HG03097 (cell line): Measurements from ENCODE around the gene PABPN1.
"Not testable (repeated sequence)": the region's sequence is repeated elsewhere in the genome, so short reads cannot be mapped to it uniquely, and the experiment has no call there.

Experiments used
- ATAC-seq: cut with Tn5 transposase; IDR thresholded peaks from one replicate; pipeline ENCODE4 v1.9.1; 2021; ENCODE audit not compliant: unreplicated experiment, low FRiP score

PABPN1 gene

DNA sequence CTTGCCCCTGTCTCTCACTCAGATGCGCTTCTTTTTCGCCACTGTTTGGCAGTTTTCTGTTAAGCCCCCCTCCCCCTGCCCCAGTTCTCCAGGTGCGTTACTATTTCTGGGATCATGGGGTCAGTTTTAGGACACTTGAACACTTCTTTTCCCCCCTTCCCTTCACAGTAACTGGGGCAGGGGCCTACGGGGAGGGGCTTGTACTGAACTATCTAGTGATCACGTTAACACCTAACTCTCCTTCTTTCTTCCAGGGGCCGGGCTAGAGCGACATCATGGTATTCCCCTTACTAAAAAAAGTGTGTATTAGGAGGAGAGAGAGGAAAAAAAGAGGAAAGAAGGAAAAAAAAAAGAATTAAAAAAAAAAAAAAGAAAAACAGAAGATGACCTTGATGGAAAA, 3.7 kb downstream of the PABPN1 start:
- no peak for ATAC-seq

DNA sequence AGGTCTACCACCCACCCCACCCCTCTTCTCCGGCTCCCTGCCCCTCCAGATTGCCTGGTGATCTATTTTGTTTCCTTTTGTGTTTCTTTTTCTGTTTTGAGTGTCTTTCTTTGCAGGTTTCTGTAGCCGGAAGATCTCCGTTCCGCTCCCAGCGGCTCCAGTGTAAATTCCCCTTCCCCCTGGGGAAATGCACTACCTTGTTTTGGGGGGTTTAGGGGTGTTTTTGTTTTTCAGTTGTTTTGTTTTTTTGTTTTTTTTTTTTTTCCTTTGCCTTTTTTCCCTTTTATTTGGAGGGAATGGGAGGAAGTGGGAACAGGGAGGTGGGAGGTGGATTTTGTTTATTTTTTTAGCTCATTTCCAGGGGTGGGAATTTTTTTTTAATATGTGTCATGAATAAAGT, 4.5 kb downstream of the PABPN1 start:
- not testable (repeated sequence) for ATAC-seq

DNA sequence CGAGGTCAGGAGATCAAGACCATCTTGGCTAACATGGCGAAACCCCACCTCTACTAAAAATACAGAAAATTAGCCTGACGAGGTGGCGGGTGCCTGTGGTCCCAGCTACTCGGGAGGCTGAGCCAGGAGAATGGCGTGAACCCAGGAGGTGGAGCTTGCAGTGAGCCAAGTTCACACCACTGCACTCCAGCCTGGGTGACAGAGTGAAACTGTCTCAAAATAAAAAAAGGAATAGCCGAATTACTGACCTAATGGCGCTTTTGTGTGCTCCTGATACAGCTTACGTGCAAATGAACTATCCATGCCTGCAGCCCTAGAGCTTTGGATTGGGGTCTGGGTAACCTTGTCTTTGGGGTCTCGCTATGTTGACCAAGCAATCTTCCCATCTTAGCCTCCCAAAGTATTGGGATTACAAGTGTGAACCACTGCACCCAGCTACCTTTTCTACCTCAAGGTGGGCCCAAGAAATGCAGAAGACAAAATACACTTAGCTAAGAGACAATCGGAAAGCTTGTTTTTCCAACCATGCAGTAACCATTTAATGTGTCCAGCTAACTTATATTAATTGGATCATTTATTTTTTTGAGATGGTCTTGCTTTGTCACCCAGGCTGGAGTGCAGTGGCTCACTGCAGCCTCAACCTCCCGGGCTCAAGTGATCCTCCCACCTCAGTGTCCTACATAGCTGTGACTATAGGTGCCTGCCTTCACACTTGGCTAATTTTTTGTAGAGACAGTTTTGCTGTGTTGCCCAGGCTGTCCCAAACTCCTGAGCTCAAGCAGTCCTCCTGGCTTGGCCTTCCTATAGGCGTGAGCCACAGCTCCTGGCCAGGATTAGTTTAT, 5.5 kb downstream of the PABPN1 start:
- ATAC-seq: no peak

DNA sequence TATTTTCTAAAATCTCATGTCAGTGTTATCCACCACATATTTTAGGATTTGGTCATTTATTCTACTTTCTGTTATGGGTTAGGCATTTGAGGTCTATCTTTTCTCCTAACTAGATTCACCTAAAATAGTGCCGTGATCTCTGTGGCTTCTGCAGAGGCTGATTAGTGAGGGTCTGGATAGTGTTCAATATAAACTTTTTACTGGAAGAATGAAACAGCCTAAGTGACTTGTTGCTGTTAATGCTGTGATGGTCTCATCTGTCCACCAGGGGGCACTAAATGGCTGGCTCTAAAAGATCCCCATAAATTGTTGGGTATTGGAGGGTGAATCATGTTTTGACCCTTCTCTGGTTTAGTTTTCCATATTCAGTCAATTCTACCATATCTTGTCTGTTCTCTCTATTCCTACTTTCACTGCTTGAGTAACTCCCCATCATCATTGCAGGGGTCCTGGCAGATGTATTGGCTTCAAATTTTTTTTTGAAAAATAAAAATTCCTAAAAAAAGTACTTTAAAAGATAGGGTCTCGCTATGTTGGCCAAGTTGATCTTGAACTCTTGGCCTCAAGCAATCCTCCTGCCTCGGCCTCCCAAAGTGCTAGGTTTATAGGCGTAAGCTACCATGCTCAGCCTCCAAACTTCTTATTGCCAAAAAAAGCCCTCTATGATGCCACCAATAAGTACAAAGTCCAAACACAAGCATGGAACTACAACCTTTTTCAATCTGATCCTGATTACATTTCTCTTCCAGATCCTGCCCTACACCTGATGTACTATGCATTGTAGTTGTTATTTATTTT, 6.9 kb downstream of the PABPN1 start:
- ATAC-seq: no peak

DNA sequence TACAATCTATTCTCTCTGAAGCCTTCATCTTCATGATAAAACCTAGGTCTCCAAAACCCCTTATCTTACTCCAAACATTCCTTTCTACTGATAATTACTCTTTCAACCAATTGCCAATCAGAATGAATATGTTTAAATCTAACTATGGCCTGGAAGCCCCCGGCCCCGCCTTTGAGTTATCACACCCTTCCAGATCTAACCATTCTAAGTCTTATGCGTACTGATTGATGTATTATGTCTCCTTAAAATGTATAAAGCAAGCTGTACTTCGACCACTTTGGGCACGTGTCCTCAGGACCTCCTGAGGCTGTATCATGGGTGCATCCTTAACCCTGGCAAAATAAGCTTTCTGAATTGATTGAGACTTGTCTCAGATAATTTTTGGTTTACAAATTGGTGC, 14.4 kb downstream of the PABPN1 start:
- ATAC-seq: no peak

DNA sequence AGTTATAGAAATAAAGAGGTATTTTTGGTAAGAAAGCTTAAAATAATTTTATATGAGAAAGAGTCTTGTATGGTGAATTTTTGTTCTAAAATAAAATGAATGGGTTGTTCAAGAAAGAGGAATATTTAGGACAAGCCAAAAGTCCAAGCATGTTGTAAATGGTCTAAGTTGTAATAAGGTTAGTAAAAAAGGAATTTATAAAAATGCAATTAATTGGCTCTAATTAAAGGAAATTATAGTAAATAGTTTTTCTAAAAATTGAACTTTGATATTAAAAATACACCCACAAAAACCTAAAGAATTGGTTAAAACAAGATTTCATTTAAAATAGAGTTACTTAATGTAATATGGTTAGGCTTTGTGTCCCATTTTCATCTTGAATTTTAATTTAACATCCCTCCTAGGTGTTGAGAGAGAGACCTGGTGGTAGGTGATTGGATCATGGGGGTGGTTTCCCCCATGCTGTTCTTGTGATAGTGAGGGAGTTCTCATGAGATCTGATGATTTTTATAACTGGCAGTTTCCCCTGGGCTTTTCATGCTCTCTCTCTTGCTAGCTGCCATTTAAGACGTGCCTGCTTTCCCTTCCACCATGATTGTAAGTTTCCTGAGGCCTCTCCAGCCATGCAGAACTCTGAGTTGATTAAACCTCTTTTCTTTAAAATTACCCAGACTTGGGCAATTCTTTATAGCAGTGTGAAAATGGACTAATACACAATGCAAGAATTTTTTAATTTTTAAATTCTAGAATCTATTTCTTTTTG, 18.4 kb downstream of the PABPN1 start:
- ATAC-seq: no peak

DNA sequence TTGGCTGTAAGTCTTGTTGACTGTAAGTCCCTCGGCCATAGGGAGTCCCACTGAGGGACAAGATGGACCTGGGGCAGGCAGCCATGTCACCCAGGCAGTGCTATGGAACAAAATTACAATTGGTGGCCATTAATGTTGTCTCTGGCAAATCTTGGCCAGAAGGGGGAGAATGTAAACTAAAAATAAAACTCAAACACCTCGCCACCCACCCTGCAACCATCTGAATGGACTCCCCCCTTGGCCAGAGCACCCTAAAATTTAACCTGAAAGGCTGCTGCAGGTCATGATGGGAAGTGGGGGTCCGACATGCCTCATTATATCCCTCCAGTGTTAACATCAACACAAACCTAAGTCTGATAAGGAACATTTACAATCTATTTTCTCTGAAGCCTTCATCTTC, 23.2 kb downstream of the PABPN1 start:
- no peak for ATAC-seq

DNA sequence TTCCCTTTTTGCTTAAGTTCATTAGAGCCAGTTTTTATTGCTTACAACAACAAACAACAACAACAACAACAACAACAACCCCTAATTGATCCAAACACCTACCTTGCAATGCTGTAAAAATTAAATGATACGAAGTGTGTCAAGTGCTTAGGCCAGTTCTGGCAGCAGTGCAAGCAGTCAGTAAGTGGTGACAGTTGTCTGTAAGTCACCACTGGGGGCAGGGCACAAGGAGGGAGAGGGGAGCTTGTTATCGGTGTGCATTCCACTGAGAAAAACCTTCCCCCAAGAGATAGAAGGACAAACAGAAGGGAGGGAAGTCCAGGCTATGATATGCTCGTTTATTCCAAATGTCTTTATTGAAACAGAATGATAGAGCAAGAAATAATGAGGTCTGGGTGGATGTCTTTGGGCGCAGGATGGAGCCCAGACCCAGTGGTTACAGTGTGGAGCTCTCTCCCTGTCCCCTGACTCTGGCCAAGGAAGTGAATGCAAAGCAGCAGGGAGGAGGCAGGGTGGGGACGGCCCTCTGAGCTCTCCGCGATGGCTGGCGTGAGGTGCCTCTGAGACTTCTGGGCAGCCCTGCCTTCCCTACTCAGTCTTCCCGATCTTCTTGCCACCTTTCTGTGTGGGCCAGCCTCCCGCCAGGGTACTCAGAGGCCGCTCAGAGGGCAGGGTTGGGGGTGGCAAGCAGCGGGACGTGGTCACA, 24.9 kb downstream of the PABPN1 start:
- ATAC-seq: no peak

DNA sequence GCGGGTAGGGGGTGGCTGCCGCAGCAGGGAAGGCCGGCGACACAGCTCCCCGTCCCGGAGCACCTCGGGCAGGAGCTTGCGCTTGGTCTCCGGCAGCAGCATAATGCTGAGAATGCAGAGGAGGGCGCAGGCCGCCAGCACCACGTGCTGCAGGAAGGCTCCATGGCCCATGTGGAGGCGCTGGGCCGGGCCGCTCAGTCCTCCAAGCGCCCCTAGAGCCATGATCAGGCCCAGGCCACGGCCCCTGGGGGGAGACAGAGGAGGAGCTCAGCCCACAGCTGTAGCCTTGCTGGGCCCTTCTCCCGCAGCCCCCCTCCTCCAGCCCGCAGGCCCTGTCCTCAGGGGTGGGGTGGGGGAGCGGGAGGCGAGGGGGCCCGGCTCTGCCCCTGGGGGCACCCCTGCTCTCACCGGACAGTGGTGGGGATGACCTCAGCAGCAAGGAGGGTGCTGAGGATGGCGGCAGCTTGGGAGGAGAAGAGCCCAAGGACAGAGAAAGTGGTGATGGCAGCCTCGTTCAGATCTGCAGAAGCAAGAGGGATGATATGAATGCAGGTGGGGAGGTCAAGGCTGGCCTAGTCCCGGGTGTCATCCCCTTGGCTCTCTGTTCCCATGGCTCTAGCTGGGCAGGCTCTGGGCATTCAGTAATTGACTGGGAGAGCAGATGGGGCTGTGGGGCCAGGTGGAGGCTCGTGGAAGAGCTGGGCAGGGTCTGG, 25.6 kb downstream of the PABPN1 start:
- ATAC-seq: no peak

DNA sequence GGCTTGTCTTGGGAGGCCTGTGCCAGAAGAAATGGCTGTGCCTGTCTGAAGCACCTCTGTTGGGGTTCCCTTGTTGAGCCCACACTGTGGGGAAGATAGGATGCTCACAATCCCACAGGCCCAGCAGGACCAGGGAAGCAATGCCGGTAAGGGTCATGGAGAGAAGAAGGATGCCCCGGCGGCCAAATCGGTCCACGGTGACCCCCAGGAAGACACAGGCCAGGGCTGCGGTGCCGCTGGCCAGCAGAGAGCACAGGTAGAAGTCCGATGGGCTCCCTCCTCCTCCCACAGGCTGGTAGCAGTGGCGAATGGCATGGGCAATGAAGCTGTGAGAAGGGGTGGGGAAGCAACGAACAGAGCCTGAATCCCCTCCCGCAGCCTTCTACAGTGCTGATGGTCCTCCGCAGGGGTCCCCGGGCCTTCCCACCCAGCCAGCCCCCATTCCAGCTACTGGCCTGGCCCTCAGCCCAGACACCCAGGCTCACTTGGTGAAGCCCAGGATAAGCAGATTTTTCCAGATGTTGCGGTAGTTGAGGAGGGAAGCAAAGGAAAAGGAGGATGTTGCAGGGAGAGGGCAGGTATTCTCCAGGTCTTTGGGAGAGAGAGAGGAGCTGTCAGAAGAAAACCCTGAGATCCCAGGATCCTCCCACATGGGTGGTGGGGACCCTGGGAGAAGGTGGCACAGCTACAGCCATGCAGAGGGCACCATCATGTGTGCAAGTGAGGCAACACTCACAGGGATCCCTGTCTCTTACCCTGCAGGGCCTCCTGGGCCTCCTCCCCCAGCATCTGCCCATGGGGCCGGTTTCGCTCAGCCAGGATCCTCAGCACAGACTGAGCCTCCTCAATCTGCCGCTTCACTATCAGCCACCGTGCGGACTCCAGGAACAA, 26.4 kb downstream of the PABPN1 start:
- ATAC-seq: no peak

DNA sequence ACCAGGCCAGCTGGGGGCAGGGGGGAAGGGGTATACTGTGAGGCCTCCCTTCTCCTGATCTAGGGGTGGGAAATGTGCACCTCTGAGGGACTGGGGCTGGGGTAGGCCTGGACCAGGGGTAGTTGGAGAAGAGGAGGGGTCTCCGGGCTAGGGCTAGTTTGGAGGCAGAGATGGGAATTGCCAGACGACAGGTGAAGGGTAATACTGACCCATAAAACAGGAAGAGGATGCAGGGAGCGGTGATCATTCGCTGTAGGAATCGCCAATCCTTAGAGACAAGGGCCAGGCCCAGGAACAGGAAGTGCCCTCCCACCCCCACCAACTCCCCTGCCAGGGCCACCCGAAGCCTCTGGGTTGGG, 27.0 kb downstream of the PABPN1 start:
- no peak for ATAC-seq

DNA sequence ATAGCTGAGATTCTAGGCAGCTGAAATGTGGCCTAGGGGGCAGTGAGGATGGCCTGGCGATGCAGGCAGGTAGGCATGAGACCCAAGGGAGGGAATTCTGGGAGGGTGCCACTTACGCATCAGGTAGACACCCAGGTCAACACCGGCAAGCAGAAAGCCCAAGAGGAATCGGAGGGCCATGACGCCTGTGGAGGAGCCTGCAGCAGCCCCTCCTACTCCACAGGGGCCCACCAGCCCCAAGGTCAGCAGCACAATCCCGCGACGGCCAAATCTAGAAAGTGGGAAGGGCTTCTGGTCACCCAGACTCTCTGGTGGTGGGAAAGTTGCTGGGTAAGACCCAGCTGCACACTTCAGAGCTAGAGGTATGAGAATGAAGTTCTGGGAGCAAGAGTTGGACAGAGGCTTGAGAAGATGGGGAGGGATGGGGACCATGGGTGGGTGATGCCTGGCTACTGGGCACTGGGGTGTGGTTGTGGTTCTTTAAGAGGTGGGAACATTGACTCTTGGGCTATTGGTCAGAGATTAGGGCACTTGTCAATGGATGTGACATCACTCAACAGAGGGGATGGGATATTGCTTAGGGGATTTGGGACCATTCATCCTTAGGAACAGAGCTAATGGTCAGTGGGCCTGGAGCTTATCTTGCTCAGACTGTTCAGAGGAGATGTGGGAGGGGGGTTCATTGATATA, 28.0 kb downstream of the PABPN1 start:
- ATAC-seq: no peak

DNA sequence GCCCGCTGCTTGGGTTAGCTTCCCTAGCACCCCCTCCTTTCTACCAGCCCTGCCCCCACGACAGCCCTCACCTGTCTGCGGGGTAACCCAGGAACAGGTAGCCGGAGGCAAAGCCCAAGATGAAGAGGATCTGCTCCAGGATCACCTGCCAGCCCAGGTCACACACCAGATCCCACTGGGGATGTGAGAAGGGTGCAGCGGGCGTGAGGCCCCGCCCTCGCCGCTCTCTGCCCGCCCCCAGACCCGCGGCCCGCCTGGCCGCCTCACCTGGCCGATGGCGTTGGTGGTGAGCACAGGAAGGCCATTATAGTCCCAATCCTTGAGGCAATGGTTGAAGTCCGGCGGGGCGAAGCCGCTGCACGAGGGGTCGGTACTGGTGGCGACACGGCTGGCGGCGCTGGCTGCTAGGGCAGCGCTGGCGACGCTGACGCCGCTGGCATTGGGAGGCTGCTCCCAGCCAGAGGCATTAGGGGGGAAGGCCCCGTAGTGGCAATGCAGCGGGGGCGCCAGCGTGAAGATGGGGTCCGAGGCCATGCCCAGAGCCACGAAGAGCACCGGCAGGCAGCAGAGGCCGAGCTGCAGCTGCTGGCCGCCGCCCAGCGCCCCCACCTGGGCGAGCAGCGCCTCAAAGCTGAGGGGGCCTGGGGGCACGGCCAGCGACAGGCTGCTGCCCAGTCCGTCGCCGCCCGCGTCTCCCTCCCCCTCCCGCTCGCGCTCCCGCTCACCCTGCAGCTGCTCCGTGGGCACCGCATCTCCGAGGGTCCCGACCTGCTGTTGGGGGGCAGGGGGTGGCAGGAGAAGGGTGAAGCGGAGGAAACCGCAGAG, 30.6 kb downstream of the PABPN1 start:
- no peak for ATAC-seq

DNA sequence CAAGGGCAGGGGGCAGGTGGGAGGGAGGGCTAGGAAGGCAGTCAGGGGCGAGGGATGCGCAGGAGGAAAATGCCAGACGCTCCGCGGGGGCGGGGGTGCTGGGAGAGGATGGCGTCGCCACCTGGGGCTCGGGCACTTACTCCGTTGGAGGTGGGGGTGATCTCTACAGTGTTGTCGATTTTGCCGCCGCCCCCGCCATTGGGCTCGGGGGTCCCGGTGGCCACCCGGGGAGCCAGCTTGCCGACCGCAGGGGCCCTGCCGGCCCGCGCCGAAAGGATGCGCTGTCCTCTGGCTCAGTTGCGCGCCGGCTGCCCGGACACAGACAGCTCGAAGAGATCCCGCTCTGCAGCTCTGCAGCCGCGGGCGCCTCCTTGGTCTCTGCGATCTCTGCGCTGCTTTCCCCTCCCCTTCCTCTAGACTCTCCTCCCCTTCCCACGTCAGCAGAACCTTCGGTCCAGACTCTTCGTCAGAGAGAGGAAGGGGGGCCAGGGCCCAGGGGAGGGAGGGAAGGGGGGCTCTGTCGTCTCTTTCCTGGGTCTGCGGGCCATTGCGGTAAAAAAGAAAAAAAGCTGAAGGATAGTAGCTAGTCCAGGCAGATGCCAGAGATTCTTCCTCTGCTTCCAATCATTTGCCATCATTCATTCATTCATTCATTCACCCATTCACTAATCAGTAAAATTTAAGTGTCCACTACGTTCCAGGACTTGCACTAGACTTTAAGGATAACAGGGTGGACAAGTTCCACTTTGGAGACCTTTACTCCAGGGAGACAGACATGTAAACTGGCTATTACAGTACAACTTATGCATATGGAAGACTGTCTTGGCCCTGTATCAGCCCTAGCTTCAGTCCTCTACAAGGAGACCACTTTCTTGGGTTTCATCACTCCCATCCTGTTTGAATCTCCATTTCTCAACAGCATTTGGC, 31.5 kb downstream of the PABPN1 start, which contains the start of gene SLC22A17:
SLC22A17 (minus strand) TSS at position 382 of the 927 bp plus-strand sequence.
- no peak for ATAC-seq

DNA sequence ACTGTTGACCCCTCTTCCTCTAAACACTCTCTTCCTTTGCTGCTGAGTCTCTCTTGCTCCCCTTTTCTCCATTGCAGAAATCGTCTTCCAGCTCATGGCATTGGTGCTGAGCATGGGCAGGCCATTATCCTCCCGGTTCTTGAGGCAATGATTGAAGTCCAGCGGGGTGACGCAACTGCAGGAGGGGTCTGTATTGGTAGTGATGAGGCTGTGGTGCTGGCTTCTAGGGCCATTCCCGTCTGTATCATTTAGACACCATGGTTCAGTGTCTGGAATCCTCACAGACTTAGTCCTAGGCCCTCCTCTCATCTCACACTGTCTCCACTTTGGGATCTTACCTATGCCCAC, 32.1 kb downstream of the PABPN1 start:
- ATAC-seq: no peak

DNA sequence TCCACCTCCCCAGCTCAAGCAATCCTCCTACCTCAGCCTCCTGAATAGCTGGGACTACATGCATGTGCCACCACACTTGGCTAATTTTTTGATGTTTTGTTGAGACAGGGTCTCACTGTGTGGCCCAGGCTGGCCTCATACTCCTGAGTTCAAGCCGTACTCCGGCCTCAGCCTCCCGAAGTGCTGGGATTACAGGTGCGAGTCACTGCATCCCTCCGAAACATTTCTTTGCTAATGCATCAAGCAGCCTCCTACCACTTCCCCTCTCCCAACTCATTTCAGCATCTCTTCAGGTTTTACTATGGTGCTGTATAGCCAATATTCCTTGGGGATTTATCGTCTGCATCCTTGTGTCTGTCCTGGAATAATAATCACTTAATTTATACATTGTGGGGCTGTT, 33.7 kb downstream of the PABPN1 start:
- ATAC-seq: no peak
